ENCODE data around the gene SRRM2.

GRCh38 chr16:2803545-2804195 is 51.2 kb downstream of the SRRM2 start:
- TF ChIP-seq CTCF (conservative IDR thresholded peaks at IDR 0.05; ENCODE audit: low read length): no peak
- TF ChIP-seq EZH2phosphoT487 (IDR thresholded peaks at IDR 0.05; ENCODE audit: borderline replicate concordance): no peak
